EH (cell line): Measurements from ENCODE around the gene ACTR1B.
"Not testable (repeated sequence)": the region's sequence is repeated elsewhere in the genome, so short reads cannot be mapped to it uniquely, and the experiment has no call there.

Experiments used
- DNase-seq: peaks from one replicate; pipeline ENCODE4 v3.0.0-alpha.2; 2015; ENCODE audit warnings: low read depth

ACTR1B gene

GRCh38 chr2:97688062-97688827, 24.4 kb upstream of the ACTR1B start:
- no peak for DNase-seq

GRCh38 chr2:97687235-97687634, 23.4 kb upstream of the ACTR1B start:
- not testable (repeated sequence) for DNase-seq

GRCh38 chr2:97678298-97678697, 14.5 kb upstream of the ACTR1B start:
- DNase-seq, result no peak

DNA sequence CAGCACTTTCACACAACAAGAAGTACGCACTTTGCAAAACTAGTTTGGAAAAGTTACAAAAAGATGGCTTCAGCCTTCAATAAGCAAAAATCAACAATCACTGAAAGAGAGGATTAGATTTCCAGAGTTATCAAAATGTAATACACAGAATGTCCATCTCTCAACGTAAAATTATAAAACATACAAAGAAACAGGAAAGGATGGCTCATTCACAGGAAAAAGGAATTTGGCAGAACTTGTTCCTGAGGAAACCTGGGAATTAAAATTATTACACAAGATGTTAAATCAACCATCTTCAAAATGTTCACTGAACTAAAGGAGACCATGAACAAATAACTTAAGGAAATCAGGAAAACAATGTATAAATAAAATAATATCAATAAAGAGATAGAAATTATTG, 13.6 kb upstream of the ACTR1B start:
- DNase-seq, result no peak

DNA sequence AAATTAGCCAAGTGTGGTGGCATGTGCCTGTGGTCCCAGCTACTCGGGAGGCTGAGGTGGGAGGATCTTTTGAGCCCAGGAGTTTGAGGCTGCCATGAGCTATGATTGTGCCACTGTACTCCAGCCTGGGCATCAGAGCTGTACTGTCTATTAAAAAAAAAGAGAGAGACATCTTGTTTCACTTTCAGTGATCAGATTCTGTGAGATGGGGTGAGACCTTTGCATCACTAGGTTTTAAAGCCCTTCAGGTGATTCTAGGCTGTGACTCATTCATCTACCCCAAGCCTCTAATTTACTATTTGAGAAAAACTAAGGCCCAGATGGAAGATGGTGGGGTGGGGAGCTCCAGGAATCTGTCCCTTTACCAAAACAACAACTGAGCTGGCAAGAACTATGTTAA, 12.8 kb upstream of the ACTR1B start:
- DNase-seq, result no peak

- DNase-seq, result no peak
Measured at GRCh38 chr2:97675430-97676113, 11.7 kb upstream of the ACTR1B start.

DNA sequence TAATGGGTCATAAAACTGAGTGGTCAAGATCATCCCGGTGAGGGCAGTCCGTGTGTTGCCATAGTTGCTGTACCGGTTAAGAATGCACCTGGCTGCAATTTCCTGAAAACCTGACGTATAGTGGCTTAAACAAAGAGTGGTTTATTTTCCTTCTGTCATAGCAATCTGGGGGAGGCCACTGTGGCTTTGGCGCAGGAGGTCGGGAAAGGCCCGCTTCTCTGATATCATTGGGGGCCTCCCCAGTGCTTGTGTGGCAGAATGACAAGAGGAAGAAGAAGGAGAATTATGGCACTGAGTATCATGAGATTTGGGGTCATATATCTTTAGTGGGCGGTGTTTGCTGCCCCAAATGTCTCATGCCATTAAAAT, 10.1 kb upstream of the ACTR1B start:
- no peak for DNase-seq

- DNase-seq, result peak; percentile 37
Measured at GRCh38 chr2:97673182-97673914, 9.5 kb upstream of the ACTR1B start.

DNA sequence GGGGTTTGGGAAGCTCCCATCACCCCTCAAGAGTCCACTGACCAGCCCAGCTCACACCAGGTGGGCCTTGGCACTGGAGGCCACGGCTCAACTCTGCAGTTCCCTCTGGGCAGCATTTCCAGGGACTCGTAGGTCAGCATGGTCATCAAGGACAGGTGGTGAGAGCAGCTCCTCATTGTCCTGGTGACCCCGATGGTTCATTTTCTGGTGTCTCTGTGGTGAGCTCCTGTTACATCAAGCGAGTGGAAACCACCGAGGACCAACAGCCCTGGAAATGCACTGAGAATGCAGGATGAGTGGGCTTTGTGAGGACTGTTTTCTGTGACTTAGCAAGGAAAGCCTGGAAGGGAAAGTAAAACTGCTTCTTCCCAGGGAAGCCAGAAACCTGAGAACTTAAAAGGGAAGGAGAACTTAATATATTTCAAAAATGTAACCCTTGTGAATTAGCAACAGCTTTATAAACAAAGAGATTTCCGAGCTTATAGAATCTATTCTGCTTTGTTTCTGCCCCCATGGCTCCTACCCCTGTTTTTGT, 8.8 kb upstream of the ACTR1B start:
- DNase-seq, result not testable (repeated sequence)

DNA sequence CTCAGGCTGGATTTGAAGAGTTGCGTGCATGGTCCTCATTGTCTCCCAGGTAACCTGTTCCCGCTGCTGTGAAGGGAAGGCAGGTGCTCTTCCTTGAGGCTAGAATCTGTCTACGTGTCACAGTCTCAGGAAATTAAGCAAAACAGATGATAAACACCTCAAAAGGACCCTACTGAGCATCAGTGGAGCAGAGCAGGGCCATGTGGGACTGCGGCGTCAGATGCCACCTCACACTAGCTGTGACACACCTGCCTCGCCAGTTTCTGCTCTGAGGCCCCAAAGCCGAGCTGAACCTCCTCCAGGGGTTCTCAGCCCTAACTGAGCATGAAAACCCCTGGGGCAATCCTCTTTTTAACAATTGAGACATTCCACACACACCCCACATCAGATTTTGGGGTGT, 7.7 kb upstream of the ACTR1B start:
- no peak for DNase-seq

DNA sequence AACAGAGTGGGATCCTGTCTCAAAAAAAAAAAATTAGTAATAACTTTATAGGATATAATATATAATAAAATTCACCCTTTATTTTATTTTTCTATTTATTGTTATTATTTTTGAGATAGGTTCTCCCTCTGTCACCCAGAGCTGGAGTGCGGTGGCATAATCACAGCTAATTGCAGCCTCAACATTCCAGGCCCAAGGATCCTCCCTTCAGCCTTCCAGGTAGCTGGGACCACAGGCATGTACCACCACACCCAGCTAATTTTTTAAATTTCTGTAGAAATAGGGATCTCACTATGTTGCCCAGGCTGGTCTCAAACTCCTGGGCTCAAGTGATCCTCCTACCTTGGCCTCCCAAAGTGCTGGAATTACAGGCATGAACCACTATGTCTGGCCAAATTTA, 6.6 kb upstream of the ACTR1B start:
- DNase-seq, result no peak

GRCh38 chr2:97669448-97669847, 5.6 kb upstream of the ACTR1B start, which contains the start of gene C2orf92:
Gene C2orf92 (plus strand): TSS chr2:97669713. CDS start chr2:97669789, 76 bp downstream.
- DNase-seq, result no peak

DNA sequence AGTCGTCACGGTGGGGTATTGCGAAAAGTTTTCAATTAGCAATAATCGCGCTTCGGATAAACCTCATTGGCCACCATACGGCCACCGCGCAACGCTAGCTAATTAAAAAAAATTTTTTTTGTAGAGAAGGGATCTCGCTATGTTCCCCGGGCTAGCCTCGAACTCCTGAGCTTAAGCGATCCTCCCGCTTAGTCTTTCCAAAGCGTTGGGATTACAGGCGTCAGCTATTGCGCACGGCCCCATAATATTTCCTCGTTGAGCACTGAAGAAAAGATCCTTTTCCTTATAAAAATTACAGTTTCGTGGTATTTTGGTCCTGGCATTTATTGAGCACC, 759 bp upstream of the ACTR1B start:
- no peak for DNase-seq

- DNase-seq, result no peak
Measured at GRCh38 chr2:97663626-97663961, 250 bp downstream of the ACTR1B start.

GRCh38 chr2:97662895-97663625, 784 bp downstream of the ACTR1B start:
- peak; percentile 97 for DNase-seq

DNA sequence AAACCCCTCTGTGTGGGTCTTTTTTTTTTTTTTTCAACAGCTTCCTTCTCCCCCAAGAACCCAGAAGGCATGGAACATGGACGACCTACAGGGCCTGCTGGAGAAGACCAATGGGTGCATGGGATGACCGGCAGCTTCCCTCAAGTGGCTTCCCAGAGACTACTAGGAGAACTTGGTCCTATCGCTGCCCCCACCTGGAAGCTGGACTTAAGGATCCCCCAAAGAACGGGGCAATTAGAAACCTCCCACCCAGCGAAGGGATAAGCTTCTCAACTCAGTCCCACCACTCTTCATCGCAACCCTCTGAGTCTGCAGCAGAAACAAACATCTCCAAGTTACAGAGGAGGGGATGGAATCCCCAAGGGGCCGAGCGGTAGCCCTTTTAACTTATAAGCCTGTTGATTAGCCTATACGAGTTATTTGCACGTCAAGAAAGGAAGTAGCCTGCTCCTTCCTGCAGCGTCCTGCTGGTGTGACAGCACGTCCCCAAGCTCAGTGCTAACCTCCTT, 1.4 kb downstream of the ACTR1B start:
- DNase-seq, result no peak

GRCh38 chr2:97661927-97662326, 1.9 kb downstream of the ACTR1B start:
- no peak for DNase-seq

DNA sequence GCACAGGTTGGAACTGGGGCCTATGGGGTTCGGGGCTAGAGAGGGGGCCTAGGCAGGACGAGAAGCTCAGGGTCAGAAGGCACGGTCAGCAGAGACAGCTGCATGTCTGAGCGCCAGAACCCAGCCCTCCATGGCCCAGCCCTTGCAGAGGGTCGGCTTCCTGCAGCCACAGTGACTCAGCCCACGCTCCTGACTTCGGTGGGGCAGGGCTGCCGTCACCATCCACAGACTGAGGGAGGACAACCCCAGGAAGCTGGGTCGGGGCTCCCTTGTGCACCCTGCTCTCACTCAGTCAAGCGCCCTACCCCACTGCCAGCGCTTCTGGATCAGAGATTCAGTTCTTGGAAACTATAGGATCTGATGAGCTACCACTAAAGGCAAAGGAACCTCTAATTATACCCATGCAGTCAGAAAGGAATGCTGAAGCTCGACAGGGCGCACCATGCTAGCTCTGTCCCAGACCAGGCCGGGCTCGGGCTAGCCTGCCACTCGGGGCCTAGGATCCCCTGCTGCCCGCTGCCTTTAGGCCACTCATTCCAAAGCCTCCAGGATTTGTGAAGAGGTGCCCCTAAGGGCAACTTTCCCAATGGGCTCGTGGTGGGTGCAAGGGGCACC, 3.0 kb downstream of the ACTR1B start:
- DNase-seq, result peak; percentile 16

DNA sequence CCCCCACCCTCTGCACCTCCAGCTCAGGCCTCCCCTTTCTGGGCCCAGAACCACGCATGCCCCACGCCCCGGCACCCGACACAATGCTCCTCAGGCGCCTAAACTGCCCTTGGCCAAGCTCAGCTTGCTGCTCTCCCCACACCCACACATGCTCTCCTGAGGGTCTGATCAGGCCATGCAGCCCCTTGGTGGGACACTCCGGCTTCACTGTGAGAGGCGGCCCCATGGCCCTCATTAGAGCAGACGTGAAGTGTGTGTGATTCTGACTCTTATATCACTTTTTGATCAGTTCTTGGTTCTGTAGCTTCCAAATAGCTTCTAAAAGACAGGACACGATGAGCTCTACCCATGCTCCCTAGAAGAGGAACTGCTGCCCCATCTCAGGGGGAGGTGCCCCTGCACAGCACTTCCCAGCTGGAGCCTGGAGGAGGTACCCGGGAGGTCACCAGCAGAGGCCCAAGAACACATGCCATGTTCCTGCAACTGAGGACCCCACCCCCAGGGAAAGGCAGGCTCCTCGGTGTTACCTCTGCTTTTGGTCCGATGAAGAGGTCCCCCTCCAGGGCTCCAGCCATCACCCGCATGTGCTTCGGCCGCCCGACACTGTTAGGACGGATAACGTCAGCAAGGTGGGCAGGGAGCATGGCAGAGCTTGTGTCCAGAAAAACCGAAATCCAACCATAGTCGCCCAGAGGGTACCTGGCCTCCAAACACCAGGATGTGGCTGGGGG, 3.6 kb downstream of the ACTR1B start:
- no peak for DNase-seq

- no peak for DNase-seq
Measured at GRCh38 chr2:97659256-97660043, 4.4 kb downstream of the ACTR1B start.
